ENCODE measurements around the gene PBLD. TPM values are rescaled to one million over a fixed set of nuclear protein-coding genes. Genes with fewer than 3 reads are reported as not detected.

PBLD gene
- total RNA-seq, 1 experiment from 2014 or later = 3.5 TPM

DNA sequence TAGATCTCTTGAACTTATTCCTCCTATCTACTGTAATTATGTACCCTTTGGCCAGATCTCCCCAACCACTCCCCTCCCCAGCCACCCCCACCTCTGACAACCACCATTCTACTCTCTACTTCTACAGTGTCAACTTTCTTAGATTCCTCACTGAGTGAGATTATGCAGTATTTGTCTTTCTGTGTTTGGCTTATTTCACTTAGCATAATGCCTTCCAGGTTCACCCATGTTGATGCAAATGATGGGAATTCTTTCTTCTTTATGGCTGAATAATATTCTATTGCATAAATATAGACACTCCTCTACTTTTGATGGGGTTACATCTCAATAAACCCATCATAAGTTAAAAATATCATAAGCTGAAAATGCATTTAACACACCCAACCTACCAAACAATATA lies 22.2 kb downstream of the PBLD start:
- Histone ChIP-seq H3T11ph (ENCODE audit: low read length) (no peak overlapping the region), H3K56ac (ENCODE audit: insufficient read length, low read depth, low read length) (no peak overlapping the region), H2BK15ac (ENCODE audit: low read depth, low read length) (no peak overlapping the region), H3K27me3 (ENCODE audit: insufficient read depth, low read length) (no peaks in the 10 kb centered on the region), H4K5ac (ENCODE audit: insufficient read length, low read depth, low read length) (no peak overlapping the region), H3K9ac (ENCODE audit: extremely low read depth, insufficient read length, low read length) (no peak overlapping the region), H2BK20ac (ENCODE audit: low read depth, low read length, poor library complexity, severe bottlenecking) (no peak overlapping the region), H4K91ac (ENCODE audit: insufficient read length, low read depth, low read length) (no peak overlapping the region), H2BK120ac (ENCODE audit: low read depth, low read length, poor library complexity, severe bottlenecking) (no peak overlapping the region), H2BK12ac (ENCODE audit: insufficient read length, low read depth, low read length) (no peak overlapping the region), H3K79me2 (ENCODE audit: insufficient read depth, low read length) (no peaks in the 10 kb centered on the region), H4K20me1 (ENCODE audit: control insufficient read depth, insufficient read depth, insufficient read length) (no peaks in the 10 kb centered on the region), H2AFZ (ENCODE audit: low read length) (no peak overlapping the region), H2BK5ac (ENCODE audit: insufficient read length, low read length) (no peak overlapping the region), H3K79me1 (ENCODE audit: insufficient read depth, low read depth, low read length, poor library complexity, severe bottlenecking) (no peaks in the 10 kb centered on the region), H3K4ac (ENCODE audit: low read depth, low read length) (no peak overlapping the region), H3K18ac (ENCODE audit: insufficient read length, low read depth, low read length) (no peak overlapping the region), H3K27ac (ENCODE audit: insufficient read length, low read depth, low read length) (no peak overlapping the region), H3K4me1 (ENCODE audit: insufficient read depth, low read length) (no peaks in the 10 kb centered on the region), H2AK5ac (ENCODE audit: insufficient read length, low read length) (no peak overlapping the region), H3K9me3 (ENCODE audit: control insufficient read depth, low read depth, low read length) (no peaks in the 10 kb centered on the region), H3K23ac (ENCODE audit: insufficient read length, low read depth, low read length) (no peak overlapping the region), H3K14ac (ENCODE audit: insufficient read depth, low read length) (no peak overlapping the region), H3K4me2 (ENCODE audit: insufficient read depth, insufficient read length, low read length) (no peak overlapping the region), H3K23me2 (ENCODE audit: insufficient read length, low read depth, low read length, poor library complexity, severe bottlenecking) (no peaks in the 10 kb centered on the region), H4K8ac (replicated peaks; ENCODE audit: insufficient read length, low read depth, low read length) (no peak overlapping the region)
- H3K4me1 Mint-ChIP-seq = peaks cover 11% of the 10 kb centered on the region in 2 experiments
- no peaks in the 10 kb centered on the region for H3K27me3 Mint-ChIP-seq (ENCODE audit: low read depth)
- no peak overlapping the region for H3K27ac Mint-ChIP-seq
- H3K9me3 Mint-ChIP-seq = peaks cover 0 to under 1% of the 10 kb centered on the region in 2 experiments; a peak in 1 of 5 replicates
- H3K36me3 Mint-ChIP-seq (ENCODE audit: insufficient read depth in 1 of 3, low read depth in 3 of 3) = no peaks in the 10 kb centered on the region
- no peak for DNase-seq
- H3K4me3 Mint-ChIP-seq = no peak overlapping the region
- TF ChIP-seq, protein P1, sequence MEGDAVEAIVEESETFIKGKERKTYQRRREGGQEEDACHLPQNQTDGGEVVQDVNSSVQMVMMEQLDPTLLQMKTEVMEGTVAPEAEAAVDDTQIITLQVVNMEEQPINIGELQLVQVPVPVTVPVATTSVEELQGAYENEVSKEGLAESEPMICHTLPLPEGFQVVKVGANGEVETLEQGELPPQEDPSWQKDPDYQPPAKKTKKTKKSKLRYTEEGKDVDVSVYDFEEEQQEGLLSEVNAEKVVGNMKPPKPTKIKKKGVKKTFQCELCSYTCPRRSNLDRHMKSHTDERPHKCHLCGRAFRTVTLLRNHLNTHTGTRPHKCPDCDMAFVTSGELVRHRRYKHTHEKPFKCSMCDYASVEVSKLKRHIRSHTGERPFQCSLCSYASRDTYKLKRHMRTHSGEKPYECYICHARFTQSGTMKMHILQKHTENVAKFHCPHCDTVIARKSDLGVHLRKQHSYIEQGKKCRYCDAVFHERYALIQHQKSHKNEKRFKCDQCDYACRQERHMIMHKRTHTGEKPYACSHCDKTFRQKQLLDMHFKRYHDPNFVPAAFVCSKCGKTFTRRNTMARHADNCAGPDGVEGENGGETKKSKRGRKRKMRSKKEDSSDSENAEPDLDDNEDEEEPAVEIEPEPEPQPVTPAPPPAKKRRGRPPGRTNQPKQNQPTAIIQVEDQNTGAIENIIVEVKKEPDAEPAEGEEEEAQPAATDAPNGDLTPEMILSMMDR (conservative IDR thresholded peaks at IDR 0.05) = no peak
